ENCODE data around the gene PGM2L1. TPM values are rescaled to one million over a fixed set of nuclear protein-coding genes. Genes with fewer than 3 reads are reported as not detected.
A peak's percentile ranks its signal among the peaks of the same experiment; 100 is the strongest.

The PGM2L1 gene
- total and polyA plus RNA-seq, 2 of the 4 experiments (the other 2 are of a cell fraction): 0.72 to 1.8 TPM

- TF ChIP-seq CTCF (conservative IDR thresholded peaks at IDR 0.05; ENCODE audit: low read depth, low read length): no peak
- peak; percentile 11; the same call in 1 of the 2 replicates for TF ChIP-seq MAFK (IDR thresholded peaks at IDR 0.05; ENCODE audit: low read depth, low read length)
These were observed 79.0 kb downstream of the PGM2L1 start (continued) for GRCh38 chr11:74319139-74319816.
